K562 (cell line): Measurements from ENCODE around the gene TRNAU1AP. TPM values are rescaled to one million over a fixed set of nuclear protein-coding genes. Genes with fewer than 3 reads are reported as not detected.

Source experiments
- ZNF785 ChIP-seq: fragments of 250-450 bp; sonication (Bioruptor Pico); IDR thresholded peaks from 2 replicates; pipeline ENCODE4 v1.4.0; 2020; ENCODE audit warnings: mild to moderate bottlenecking
- polyA plus RNA-seq, 8 experiments: library from polyadenylated mRNA; depleted of rRNA in 4 of 8; stranded (reverse) in 5 of 8; unstranded in 3 of 8; fragments of >200 nt; fragmentation: Nextera tagmentation in 2 of 8; fragmentation: Illumina TruSeq in 1 of 8; extraction: Ambion mirVana in 2 of 8; extraction: Trizol in 1 of 8; gene quantifications; 2 replicates each; pipeline versions ENCODE4 v1.2.1 to v1.2.3, GENCODE V29; 2011 to 2014; ENCODE audit warnings: inconsistent platforms in 1 of 8, missing spikeins in 1 of 8
- total RNA-seq, 7 experiments: library from RNA; depleted of rRNA in 6 of 7; stranded (reverse); fragments of >200 nt in 6 of 7; fragmentation: Illumina TruSeq in 2 of 7; extraction: Trizol in 2 of 7; gene quantifications; 2 replicates each; pipeline versions ENCODE4 v1.2.1 to v1.2.3, GENCODE V29; 2011 to 2021; ENCODE audit warnings: low replicate concordance in 1 of 7
- TF ChIP-seq, protein P1 (sequence below): fragments of 200-800 bp; sonication (Bioruptor generic); IDR thresholded peaks from 2 replicates; pipeline ENCODE4 v1.6.1; 2016; ENCODE audit warnings: missing genetic modification characterization, missing compliant biosample characterization
- TF ChIP-seq, protein P2 (sequence below): fragments of 450-650 bp; formaldehyde crosslinking; conservative IDR thresholded peaks from 2 replicates; pipeline ENCODE4 v1.4.0; 2022; ENCODE audit warnings: mild to moderate bottlenecking, missing genetic modification characterization

The TRNAU1AP gene
- total and polyA plus RNA-seq, 9 of the 15 experiments (the other 6 are each of a cell fraction or from before 2014, with no cell fraction given): 34.9 to 110 (median 46.3) TPM

GRCh38 chr1:28518745-28519341, 34.0 kb upstream of the TRNAU1AP start (continued):
- TF ChIP-seq, protein P1, sequence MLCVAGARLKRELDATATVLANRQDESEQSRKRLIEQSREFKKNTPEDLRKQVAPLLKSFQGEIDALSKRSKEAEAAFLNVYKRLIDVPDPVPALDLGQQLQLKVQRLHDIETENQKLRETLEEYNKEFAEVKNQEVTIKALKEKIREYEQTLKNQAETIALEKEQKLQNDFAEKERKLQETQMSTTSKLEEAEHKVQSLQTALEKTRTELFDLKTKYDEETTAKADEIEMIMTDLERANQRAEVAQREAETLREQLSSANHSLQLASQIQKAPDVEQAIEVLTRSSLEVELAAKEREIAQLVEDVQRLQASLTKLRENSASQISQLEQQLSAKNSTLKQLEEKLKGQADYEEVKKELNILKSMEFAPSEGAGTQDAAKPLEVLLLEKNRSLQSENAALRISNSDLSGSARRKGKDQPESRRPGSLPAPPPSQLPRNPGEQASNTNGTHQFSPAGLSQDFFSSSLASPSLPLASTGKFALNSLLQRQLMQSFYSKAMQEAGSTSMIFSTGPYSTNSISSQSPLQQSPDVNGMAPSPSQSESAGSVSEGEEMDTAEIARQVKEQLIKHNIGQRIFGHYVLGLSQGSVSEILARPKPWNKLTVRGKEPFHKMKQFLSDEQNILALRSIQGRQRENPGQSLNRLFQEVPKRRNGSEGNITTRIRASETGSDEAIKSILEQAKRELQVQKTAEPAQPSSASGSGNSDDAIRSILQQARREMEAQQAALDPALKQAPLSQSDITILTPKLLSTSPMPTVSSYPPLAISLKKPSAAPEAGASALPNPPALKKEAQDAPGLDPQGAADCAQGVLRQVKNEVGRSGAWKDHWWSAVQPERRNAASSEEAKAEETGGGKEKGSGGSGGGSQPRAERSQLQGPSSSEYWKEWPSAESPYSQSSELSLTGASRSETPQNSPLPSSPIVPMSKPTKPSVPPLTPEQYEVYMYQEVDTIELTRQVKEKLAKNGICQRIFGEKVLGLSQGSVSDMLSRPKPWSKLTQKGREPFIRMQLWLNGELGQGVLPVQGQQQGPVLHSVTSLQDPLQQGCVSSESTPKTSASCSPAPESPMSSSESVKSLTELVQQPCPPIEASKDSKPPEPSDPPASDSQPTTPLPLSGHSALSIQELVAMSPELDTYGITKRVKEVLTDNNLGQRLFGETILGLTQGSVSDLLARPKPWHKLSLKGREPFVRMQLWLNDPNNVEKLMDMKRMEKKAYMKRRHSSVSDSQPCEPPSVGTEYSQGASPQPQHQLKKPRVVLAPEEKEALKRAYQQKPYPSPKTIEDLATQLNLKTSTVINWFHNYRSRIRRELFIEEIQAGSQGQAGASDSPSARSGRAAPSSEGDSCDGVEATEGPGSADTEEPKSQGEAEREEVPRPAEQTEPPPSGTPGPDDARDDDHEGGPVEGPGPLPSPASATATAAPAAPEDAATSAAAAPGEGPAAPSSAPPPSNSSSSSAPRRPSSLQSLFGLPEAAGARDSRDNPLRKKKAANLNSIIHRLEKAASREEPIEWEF: peak; percentile 47; the same call in 1 of the 2 replicates
- no peak for TF ChIP-seq ZNF785 (CRISPR knock-in tag)
- TF ChIP-seq, protein P2, sequence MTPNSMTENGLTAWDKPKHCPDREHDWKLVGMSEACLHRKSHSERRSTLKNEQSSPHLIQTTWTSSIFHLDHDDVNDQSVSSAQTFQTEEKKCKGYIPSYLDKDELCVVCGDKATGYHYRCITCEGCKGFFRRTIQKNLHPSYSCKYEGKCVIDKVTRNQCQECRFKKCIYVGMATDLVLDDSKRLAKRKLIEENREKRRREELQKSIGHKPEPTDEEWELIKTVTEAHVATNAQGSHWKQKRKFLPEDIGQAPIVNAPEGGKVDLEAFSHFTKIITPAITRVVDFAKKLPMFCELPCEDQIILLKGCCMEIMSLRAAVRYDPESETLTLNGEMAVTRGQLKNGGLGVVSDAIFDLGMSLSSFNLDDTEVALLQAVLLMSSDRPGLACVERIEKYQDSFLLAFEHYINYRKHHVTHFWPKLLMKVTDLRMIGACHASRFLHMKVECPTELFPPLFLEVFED (CRISPR knock-in tag): peak; percentile 52; the same call in 1 of the 2 replicates
